Coronary artery (tissue), 2 donors: Measurements from ENCODE around the gene MCTP1.

Experiments used
- DNase-seq: peaks from one replicate; pipeline ENCODE4 v3.0.0-alpha.2; 2017; ENCODE audit warnings: low spot score
- H3K27ac ChIP-seq, 2 donors: fragments of 200-600 bp; sonication (generic); one replicate each; pipeline ENCODE4 v1.5.1; 2016 to 2019
- H3K4me3 ChIP-seq: fragments of 200-600 bp; sonication (generic); 2 replicates; pipeline ENCODE4 v1.5.1; 2016; ENCODE audit warnings: mild to moderate bottlenecking, moderate library complexity
- CTCF ChIP-seq: fragments of 200-600 bp; sonication (generic); IDR thresholded peaks from one replicate; pipeline ENCODE4 v1.5.1; 2019; ENCODE audit warnings: antibody characterized with exemption

The MCTP1 gene

GRCh38 chr5:94906750-94907149 is 378.1 kb downstream of the MCTP1 start:
- TF ChIP-seq CTCF: no peak
- Histone ChIP-seq H3K27ac (no peak overlapping the region), H3K4me3 (no peak overlapping the region)
- DNase-seq: no peak

GRCh38 chr5:94903726-94904125 is 381.2 kb downstream of the MCTP1 start:
- Histone ChIP-seq H3K4me3 (no peak overlapping the region), H3K27ac (no peak overlapping the region)
- DNase-seq: no peak
- no peak for TF ChIP-seq CTCF

GRCh38 chr5:94901191-94901979 is 383.5 kb downstream of the MCTP1 start:
- H3K27ac ChIP-seq: no peak overlapping the region
- no peak for DNase-seq
- TF ChIP-seq CTCF: no peak
- no peak overlapping the region for H3K4me3 ChIP-seq

GRCh38 chr5:94900006-94900505 is 384.8 kb downstream of the MCTP1 start:
- no peak overlapping the region for H3K4me3 ChIP-seq
- no peak overlapping the region for H3K27ac ChIP-seq
- no peak for DNase-seq
- TF ChIP-seq CTCF: no peak

- no peak overlapping the region for H3K4me3 ChIP-seq
- no peak overlapping the region for H3K27ac ChIP-seq
- no peak for DNase-seq
- TF ChIP-seq CTCF: no peak
Observed at GRCh38 chr5:94893412-94894135, 391.3 kb downstream of the MCTP1 start.

GRCh38 chr5:94891972-94892371 is 392.9 kb downstream of the MCTP1 start:
- Histone ChIP-seq H3K27ac (no peak overlapping the region), H3K4me3 (no peak overlapping the region)
- TF ChIP-seq CTCF: no peak
- DNase-seq: no peak
